OCI-LY3 (cell line): ENCODE data around the gene SULT4A1.

Experiments
- H2AFZ ChIP-seq: fragments of 200-600, 300-600 bp; shearing (Covaris generic); 2 replicates; pipeline ENCODE4 v1.6.0; 2014; ENCODE audit warnings: antibody characterized with exemption, low read depth, low read length
- H3K27ac ChIP-seq: fragments of 200-600, 300-600 bp; sonication (generic); 2 replicates; pipeline ENCODE4 v1.5.1; 2014; ENCODE audit warnings: mild to moderate bottlenecking, low read length, moderate library complexity, mixed read lengths
- H3K27me3 ChIP-seq: fragments of 200-600, 300-600 bp; sonication (generic); 2 replicates; pipeline ENCODE4 v1.6.1; 2014; ENCODE audit warnings: low read depth, low read length, mixed read lengths
- H3K36me3 ChIP-seq: fragments of 200-600, 300-600 bp; sonication (generic); replicated peaks from 2 replicates; pipeline ENCODE3; 2014; ENCODE audit warnings: low read depth, low read length, mixed read lengths
- H3K4me1 ChIP-seq: fragments of 300-600, 200-600 bp; sonication (generic); 2 replicates; pipeline ENCODE4 v1.6.1; 2014; ENCODE audit warnings: low read length, mixed read lengths
- H3K4me2 ChIP-seq: fragments of 200-600, 300-600 bp; sonication (generic); 2 replicates; pipeline ENCODE4 v1.6.1; 2014; ENCODE audit warnings: low read length, mixed read lengths
- H3K4me3 ChIP-seq: fragments of 300-600, 200-600 bp; sonication (generic); 2 replicates; pipeline ENCODE4 v1.5.1; 2014; ENCODE audit warnings: antibody characterized with exemption, mild to moderate bottlenecking, low read length, moderate library complexity
- H3K79me2 ChIP-seq: fragments of 300-600, 200-600 bp; shearing (Covaris generic); 2 replicates; pipeline ENCODE4 v1.6.1; 2014; ENCODE audit warnings: mild to moderate bottlenecking, low read length, mixed read lengths
- H3K9ac ChIP-seq: fragments of 300-600, 200-600 bp; shearing (Covaris generic); 2 replicates; pipeline ENCODE4 v1.6.0; 2014; ENCODE audit warnings: mild to moderate bottlenecking, low read length, moderate library complexity
- H3K9me3 ChIP-seq: fragments of 200-600, 300-600 bp; shearing (Covaris generic); 2 replicates; pipeline ENCODE4 v1.6.1; 2014; ENCODE audit warnings: low read length, mixed read lengths; ENCODE audit not compliant: insufficient read depth
- H4K20me1 ChIP-seq: fragments of 200-600, 300-600 bp; sonication (generic); 2 replicates; pipeline ENCODE4 v1.6.1; 2016; ENCODE audit warnings: low read length, mixed read lengths; ENCODE audit not compliant: insufficient read depth
- CTCF ChIP-seq: fragments of 200-600, 300-600 bp; sonication (generic); IDR thresholded peaks from 2 replicates; pipeline ENCODE4 v1.5.1; 2014; ENCODE audit warnings: antibody characterized with exemption, low read length, low read depth
- EZH2phosphoT487 ChIP-seq: fragments of 200-600 bp; shearing (Covaris generic); IDR thresholded peaks from 2 replicates; pipeline ENCODE4 v1.6.1; 2018; ENCODE audit warnings: antibody characterized with exemption, mixed run types, low read depth

SULT4A1 gene

GRCh38 chr22:43847376-43848289 lies 14.7 kb downstream of the SULT4A1 start:
- no peaks in the 10 kb centered on the region for H3K4me1 ChIP-seq
- no peak overlapping the region for H2AFZ ChIP-seq
- no peak overlapping the region for H3K9ac ChIP-seq
- H3K9me3 ChIP-seq = no peaks in the 10 kb centered on the region
- H3K36me3 ChIP-seq = no peaks in the 10 kb centered on the region
- no peak overlapping the region for H3K4me3 ChIP-seq
- no peak overlapping the region for H3K4me2 ChIP-seq
- H3K27ac ChIP-seq = no peak overlapping the region
- no peaks in the 10 kb centered on the region for H3K79me2 ChIP-seq
- TF ChIP-seq CTCF (no peak), EZH2phosphoT487 (no peak)
- H3K27me3 ChIP-seq = peaks cover 36% of the 10 kb centered on the region
- no peaks in the 10 kb centered on the region for H4K20me1 ChIP-seq

GRCh38 chr22:43846966-43847365 lies 15.3 kb downstream of the SULT4A1 start:
- no peak overlapping the region for H3K4me2 ChIP-seq

GRCh38 chr22:43845981-43846380 lies 16.3 kb downstream of the SULT4A1 start:
- H4K20me1 ChIP-seq = no peaks in the 10 kb centered on the region
- H3K9me3 ChIP-seq = no peaks in the 10 kb centered on the region
- H3K4me1 ChIP-seq = no peaks in the 10 kb centered on the region
- H2AFZ ChIP-seq = no peak overlapping the region
- peaks cover 20% of the 10 kb centered on the region for H3K27me3 ChIP-seq
- no peaks in the 10 kb centered on the region for H3K79me2 ChIP-seq
- H3K4me2 ChIP-seq = no peak overlapping the region
- no peak overlapping the region for H3K4me3 ChIP-seq
- H3K27ac ChIP-seq = no peak overlapping the region
- no peaks in the 10 kb centered on the region for H3K36me3 ChIP-seq
- no peak overlapping the region for H3K9ac ChIP-seq
- no peak for TF ChIP-seq EZH2phosphoT487
- no peak for TF ChIP-seq CTCF

More at GRCh38 chr22:43846966-43847365, 15.3 kb downstream of the SULT4A1 start:
- H3K4me3 ChIP-seq = no peak overlapping the region
- no peaks in the 10 kb centered on the region for H3K36me3 ChIP-seq
- H3K9ac ChIP-seq = no peak overlapping the region
- no peaks in the 10 kb centered on the region for H3K79me2 ChIP-seq
- no peaks in the 10 kb centered on the region for H4K20me1 ChIP-seq
- H3K27ac ChIP-seq = no peak overlapping the region
- H2AFZ ChIP-seq = no peak overlapping the region
- TF ChIP-seq EZH2phosphoT487 (no peak), CTCF (no peak)
- H3K4me1 ChIP-seq = no peaks in the 10 kb centered on the region
- peaks cover 30% of the 10 kb centered on the region for H3K27me3 ChIP-seq
- H3K9me3 ChIP-seq = no peaks in the 10 kb centered on the region

GRCh38 chr22:43844560-43845545 lies 17.5 kb downstream of the SULT4A1 start:
- H3K36me3 ChIP-seq = no peaks in the 10 kb centered on the region
- H3K4me1 ChIP-seq = no peaks in the 10 kb centered on the region
- H3K4me2 ChIP-seq = no peak overlapping the region
- no peaks in the 10 kb centered on the region for H3K9me3 ChIP-seq
- H3K4me3 ChIP-seq = no peak overlapping the region
- TF ChIP-seq EZH2phosphoT487 (no peak), CTCF (no peak)
- no peak overlapping the region for H3K27ac ChIP-seq
- H4K20me1 ChIP-seq = no peaks in the 10 kb centered on the region
- no peak overlapping the region for H2AFZ ChIP-seq
- no peak overlapping the region for H3K9ac ChIP-seq
- no peaks in the 10 kb centered on the region for H3K79me2 ChIP-seq
- H3K27me3 ChIP-seq = peaks cover 9% of the 10 kb centered on the region
